Measurements from ENCODE around the gene RAD17. TPM values are rescaled to one million over a fixed set of nuclear protein-coding genes. Genes with fewer than 3 reads are reported as not detected.

RAD17 gene
- total RNA-seq, 1 donor, result 26.8 TPM

DNA sequence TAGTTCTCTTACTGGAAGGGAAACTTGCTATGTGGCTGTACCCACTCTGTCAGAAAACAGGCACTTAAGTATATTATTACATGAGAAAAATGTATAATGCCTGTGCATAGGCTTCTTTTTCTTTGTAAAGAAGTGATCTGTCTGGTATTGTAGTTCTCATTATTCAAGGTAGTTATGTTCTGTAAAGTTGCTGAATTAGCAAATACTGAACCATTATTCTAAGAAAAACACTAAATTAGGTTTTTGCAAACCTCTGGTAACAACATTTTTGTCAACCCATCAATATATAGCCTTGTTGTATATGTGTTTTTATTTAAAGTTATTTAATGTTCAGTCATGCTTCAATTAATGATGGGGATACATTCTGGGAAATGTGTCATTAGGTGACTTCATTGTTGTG, 8.8 kb downstream of the RAD17 start:
- H3K4me2 ChIP-seq (ENCODE audit: insufficient read depth, low read length), result no peak overlapping the region
- DNase-seq (ENCODE audit: insufficient read length, low spot score, missing footprints), result no peak
- no peak overlapping the region for H3K27ac ChIP-seq (ENCODE audit: low read depth, low read length)
- TF ChIP-seq, protein P1, sequence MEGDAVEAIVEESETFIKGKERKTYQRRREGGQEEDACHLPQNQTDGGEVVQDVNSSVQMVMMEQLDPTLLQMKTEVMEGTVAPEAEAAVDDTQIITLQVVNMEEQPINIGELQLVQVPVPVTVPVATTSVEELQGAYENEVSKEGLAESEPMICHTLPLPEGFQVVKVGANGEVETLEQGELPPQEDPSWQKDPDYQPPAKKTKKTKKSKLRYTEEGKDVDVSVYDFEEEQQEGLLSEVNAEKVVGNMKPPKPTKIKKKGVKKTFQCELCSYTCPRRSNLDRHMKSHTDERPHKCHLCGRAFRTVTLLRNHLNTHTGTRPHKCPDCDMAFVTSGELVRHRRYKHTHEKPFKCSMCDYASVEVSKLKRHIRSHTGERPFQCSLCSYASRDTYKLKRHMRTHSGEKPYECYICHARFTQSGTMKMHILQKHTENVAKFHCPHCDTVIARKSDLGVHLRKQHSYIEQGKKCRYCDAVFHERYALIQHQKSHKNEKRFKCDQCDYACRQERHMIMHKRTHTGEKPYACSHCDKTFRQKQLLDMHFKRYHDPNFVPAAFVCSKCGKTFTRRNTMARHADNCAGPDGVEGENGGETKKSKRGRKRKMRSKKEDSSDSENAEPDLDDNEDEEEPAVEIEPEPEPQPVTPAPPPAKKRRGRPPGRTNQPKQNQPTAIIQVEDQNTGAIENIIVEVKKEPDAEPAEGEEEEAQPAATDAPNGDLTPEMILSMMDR (IDR thresholded peaks at IDR 0.05; ENCODE audit: extremely low read depth, low read depth, low read length), result no peak
- H3K27me3 ChIP-seq (ENCODE audit: insufficient read depth, low read length), result no peaks in the 10 kb centered on the region
- H3K79me2 ChIP-seq (ENCODE audit: insufficient read depth, low read length), result no peaks in the 10 kb centered on the region
- H3K4me1 ChIP-seq (ENCODE audit: insufficient read depth, low read length), result no peaks in the 10 kb centered on the region
- no peaks in the 10 kb centered on the region for H4K20me1 ChIP-seq (ENCODE audit: insufficient read depth, low read length)
- no peak overlapping the region for H2AFZ ChIP-seq (ENCODE audit: low read length)
- no peaks in the 10 kb centered on the region for H3K9me3 ChIP-seq (ENCODE audit: low read depth, low read length)
- H3K4me3 ChIP-seq (ENCODE audit: insufficient read depth, low read length), result no peak overlapping the region
- peaks cover 49% of the 10 kb centered on the region for H3K36me3 ChIP-seq (ENCODE audit: insufficient read depth, low read length)

DNA sequence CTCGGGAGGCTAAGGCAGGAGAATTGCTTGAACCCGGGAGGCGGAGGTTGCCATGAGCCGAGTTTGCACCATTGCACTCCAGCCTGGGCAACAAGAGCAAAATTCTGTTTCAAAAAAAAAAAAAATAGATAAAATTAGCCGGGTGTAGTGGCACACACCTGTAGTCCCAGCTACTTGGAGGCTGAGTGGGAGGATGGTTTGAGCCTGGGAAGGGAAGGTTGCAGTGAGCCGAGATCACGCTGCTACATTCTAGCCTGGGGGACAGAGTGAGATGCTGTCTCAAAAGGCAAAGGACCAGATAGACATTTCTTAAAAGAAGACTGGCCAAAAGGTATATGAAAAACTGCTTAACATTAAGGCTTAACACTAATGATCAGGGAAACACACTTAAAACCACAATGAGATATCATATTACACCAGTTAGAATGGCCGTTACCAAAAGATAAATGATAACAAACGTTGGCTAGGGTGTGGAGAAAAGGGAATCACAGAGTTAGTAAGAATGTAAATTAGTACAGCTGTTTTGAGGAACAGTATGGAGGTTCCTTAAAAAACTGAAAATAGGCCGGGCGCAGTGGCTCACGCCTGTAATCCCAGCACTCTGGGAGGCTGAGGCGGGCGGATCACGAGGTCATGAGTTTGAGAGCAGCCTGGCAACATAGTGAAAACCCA, 35.2 kb downstream of the RAD17 start:
- no peaks in the 10 kb centered on the region for H3K4me1 ChIP-seq (ENCODE audit: insufficient read depth, low read length)

DNA sequence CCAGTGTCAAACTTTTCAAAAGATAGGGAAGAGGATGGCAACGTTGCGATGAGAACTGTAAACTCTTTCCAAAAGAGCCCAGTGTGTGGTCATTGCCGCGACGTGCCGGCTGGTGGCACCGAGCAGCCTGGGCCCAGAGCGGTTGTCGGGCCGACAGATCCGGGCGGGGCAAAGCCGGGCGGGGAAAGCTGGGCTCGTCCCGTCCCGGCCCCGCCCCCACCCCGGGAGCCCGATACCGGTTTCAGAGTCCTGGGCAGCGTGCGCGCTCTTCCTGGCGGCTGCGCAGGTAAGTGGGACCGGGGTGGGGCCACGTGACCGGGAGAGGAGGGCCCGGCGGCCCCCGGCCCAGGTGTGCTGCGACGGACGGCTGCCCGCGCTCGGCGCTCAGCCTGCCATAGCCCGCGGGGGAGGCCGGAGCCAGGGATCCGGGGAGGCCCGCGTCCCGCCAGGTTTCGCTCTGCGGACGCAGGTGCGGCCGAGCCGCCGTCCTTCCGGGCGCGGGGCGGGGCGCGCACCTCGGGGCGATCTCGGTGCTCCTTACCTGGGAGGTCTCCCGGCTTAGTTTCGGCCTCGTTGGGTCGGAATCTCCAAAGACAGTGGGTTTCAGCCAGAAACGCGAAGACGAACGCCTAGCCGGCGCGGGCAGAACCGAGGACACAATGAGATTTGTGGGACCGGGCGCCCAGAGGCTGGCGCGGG, 45.4 kb downstream of the RAD17 start, which contains the start of gene MARVELD2:
TSS of gene MARVELD2 (plus strand) at position 232 of the 699 bp plus-strand sequence. CDS start 4,270 bp downstream, outside the sequence.
- Histone ChIP-seq H3K36me3 (ENCODE audit: insufficient read depth, low read length) (peaks cover 12% of the 10 kb centered on the region), H3K27me3 (ENCODE audit: insufficient read depth, low read length) (no peaks in the 10 kb centered on the region), H3K4me3 (ENCODE audit: insufficient read depth, low read length) (peak within 1 kb of the TSS; percentile 75), H2AFZ (ENCODE audit: low read length) (peak within 1 kb of the TSS; percentile 67), H3K4me2 (ENCODE audit: insufficient read depth, low read length) (peak within 1 kb of the TSS; percentile 75), H3K9me3 (ENCODE audit: low read depth, low read length) (no peaks in the 10 kb centered on the region), H4K20me1 (ENCODE audit: insufficient read depth, low read length) (no peaks in the 10 kb centered on the region), H3K27ac (ENCODE audit: low read depth, low read length) (no peak within 1 kb of the TSS), H3K4me1 (ENCODE audit: insufficient read depth, low read length) (no peaks in the 10 kb centered on the region), H3K79me2 (ENCODE audit: insufficient read depth, low read length) (no peaks in the 10 kb centered on the region)
- TF ChIP-seq, protein P1 (IDR thresholded peaks at IDR 0.05; ENCODE audit: extremely low read depth, low read depth, low read length), result peak; percentile 31
- DNase-seq (ENCODE audit: insufficient read length, low spot score, missing footprints), result peak; percentile 94

More for the DNA sequence above, 35.2 kb downstream of the RAD17 start:
- Histone ChIP-seq H3K9me3 (ENCODE audit: low read depth, low read length) (no peaks in the 10 kb centered on the region), H3K4me2 (ENCODE audit: insufficient read depth, low read length) (no peak overlapping the region), H3K36me3 (ENCODE audit: insufficient read depth, low read length) (peaks cover 14% of the 10 kb centered on the region), H3K27ac (ENCODE audit: low read depth, low read length) (no peak overlapping the region), H4K20me1 (ENCODE audit: insufficient read depth, low read length) (no peaks in the 10 kb centered on the region), H3K79me2 (ENCODE audit: insufficient read depth, low read length) (no peaks in the 10 kb centered on the region), H3K4me3 (ENCODE audit: insufficient read depth, low read length) (no peak overlapping the region), H3K27me3 (ENCODE audit: insufficient read depth, low read length) (no peaks in the 10 kb centered on the region), H2AFZ (ENCODE audit: low read length) (no peak overlapping the region)
- TF ChIP-seq, protein P1 (IDR thresholded peaks at IDR 0.05; ENCODE audit: extremely low read depth, low read depth, low read length), result no peak
- no peak for DNase-seq (ENCODE audit: insufficient read length, low spot score, missing footprints)

DNA sequence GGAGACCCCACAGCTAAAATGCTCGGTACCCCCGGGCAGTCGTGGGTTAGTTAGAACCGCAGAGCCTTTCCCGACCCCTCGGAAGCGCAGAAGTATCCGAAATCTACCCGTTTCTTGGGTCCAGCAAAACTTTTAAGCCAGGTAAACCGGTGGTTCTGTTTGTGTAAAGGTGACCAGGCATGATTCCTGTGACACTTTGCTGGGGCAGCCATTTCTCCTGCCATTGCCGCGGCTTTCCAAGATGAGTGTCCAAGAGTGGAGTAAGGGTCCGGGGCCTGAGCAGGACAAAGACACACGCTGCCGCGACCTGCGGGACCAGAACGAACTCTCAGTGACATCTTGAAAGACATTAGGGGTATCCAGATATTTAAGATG, 46.0 kb downstream of the RAD17 start:
- Histone ChIP-seq H3K27ac (ENCODE audit: low read depth, low read length) (no peak overlapping the region), H3K79me2 (ENCODE audit: insufficient read depth, low read length) (no peaks in the 10 kb centered on the region), H3K4me2 (ENCODE audit: insufficient read depth, low read length) (peak overlapping the region; percentile 75), H3K27me3 (ENCODE audit: insufficient read depth, low read length) (no peaks in the 10 kb centered on the region), H3K4me1 (ENCODE audit: insufficient read depth, low read length) (no peaks in the 10 kb centered on the region), H2AFZ (ENCODE audit: low read length) (peak overlapping the region; percentile 67), H4K20me1 (ENCODE audit: insufficient read depth, low read length) (no peaks in the 10 kb centered on the region), H3K36me3 (ENCODE audit: insufficient read depth, low read length) (peaks cover 12% of the 10 kb centered on the region), H3K9me3 (ENCODE audit: low read depth, low read length) (no peaks in the 10 kb centered on the region), H3K4me3 (ENCODE audit: insufficient read depth, low read length) (peak overlapping the region; percentile 75)
- no peak for DNase-seq (ENCODE audit: insufficient read length, low spot score, missing footprints)
- TF ChIP-seq, protein P1 (IDR thresholded peaks at IDR 0.05; ENCODE audit: extremely low read depth, low read depth, low read length), result no peak
